CD8-positive, alpha-beta memory T cell (primary cell): Measurements from ENCODE around the gene NRAP. TPM values are rescaled to one million over a fixed set of nuclear protein-coding genes. Genes with fewer than 3 reads are reported as not detected.

Source experiments
- CTCF ChIA-PET: fragments of 350-600 bp; sonication (Branson Sonifier 250); formaldehyde crosslinking; loops from one replicate; lab custom pipeline; 2021; ENCODE audit warnings: antibody characterized with exemption; lab: Charles Lee
- POLR2A ChIA-PET: fragments of 350-600 bp; sonication (Branson Sonifier 250); formaldehyde crosslinking; loops from one replicate; lab custom pipeline; 2021; ENCODE audit warnings: antibody characterized with exemption; lab: Charles Lee
- DNase-seq, 5 donors: peaks; one replicate each; pipeline versions ENCODE4 v3.0.0 to v3.0.0-alpha.2; 2020 to 2022; ENCODE audit warnings: mixed read lengths in 1 of 5
- H3K27ac ChIP-seq: one replicate; pipeline ENCODE4 v1.7.0; 2013; ENCODE audit warnings: low read depth, mild to moderate bottlenecking, low read length, moderate library complexity
- H3K27me3 ChIP-seq: 2 replicates; pipeline ENCODE4 v1.7.0; 2013; ENCODE audit warnings: low read length, mild to moderate bottlenecking; ENCODE audit not compliant: insufficient read depth, poor library complexity, severe bottlenecking
- H3K36me3 ChIP-seq: 2 replicates; pipeline ENCODE4 v1.7.0; 2013; ENCODE audit warnings: mild to moderate bottlenecking, low read length, moderate library complexity; ENCODE audit not compliant: insufficient read depth
- H3K4me1 ChIP-seq: 2 replicates; pipeline ENCODE4 v1.7.0; 2013; ENCODE audit warnings: mild to moderate bottlenecking, low read length, moderate library complexity; ENCODE audit not compliant: insufficient read depth
- H3K4me3 ChIP-seq: 2 replicates; pipeline ENCODE4 v1.7.0; 2013; ENCODE audit warnings: mild to moderate bottlenecking, low read length
- H3K9me3 ChIP-seq: 2 replicates; pipeline ENCODE4 v1.7.0; 2013; ENCODE audit warnings: mild to moderate bottlenecking, low read length
- H3K27ac Mint-ChIP-seq, 8 donors: one replicate each; pipeline ENCODE4 v1.8.0; 2020 to 2021; ENCODE audit warnings: mixed read lengths in 8 of 8, mild to moderate bottlenecking in 6 of 8, inconsistent platforms in 3 of 8, moderate library complexity in 3 of 8
- H3K27me3 Mint-ChIP-seq, 2 donors: one replicate each; pipeline ENCODE4 v1.8.0; 2020 to 2021; ENCODE audit warnings: mixed read lengths in 2 of 2, mild to moderate bottlenecking in 1 of 2, moderate library complexity in 1 of 2
- H3K36me3 Mint-ChIP-seq, 3 donors: one replicate each; pipeline ENCODE4 v1.8.0; 2020 to 2021; ENCODE audit warnings: mixed read lengths in 3 of 3, inconsistent platforms in 1 of 3, mild to moderate bottlenecking in 1 of 3
- H3K4me1 Mint-ChIP-seq, 3 donors: one replicate each; pipeline ENCODE4 v1.8.0; 2020 to 2021; ENCODE audit warnings: mixed read lengths in 3 of 3, inconsistent platforms in 1 of 3, mild to moderate bottlenecking in 1 of 3
- H3K4me3 Mint-ChIP-seq, 7 donors: one replicate each; pipeline ENCODE4 v1.8.0; 2020 to 2021; ENCODE audit warnings: mixed read lengths in 7 of 7, mild to moderate bottlenecking in 6 of 7, moderate library complexity in 4 of 7, inconsistent platforms in 2 of 7
- H3K9me3 Mint-ChIP-seq, 5 donors: one replicate each; pipeline ENCODE4 v1.8.0; 2020 to 2022; ENCODE audit warnings: mixed read lengths in 5 of 5, mild to moderate bottlenecking in 3 of 5, moderate library complexity in 2 of 5, inconsistent platforms in 1 of 5
- polyA plus RNA-seq: library from polyadenylated mRNA; unstranded; fragments of 300-500 nt; fragmentation: Illumina TruSeq; gene quantifications from one replicate; pipeline ENCODE4 v1.2.3, GENCODE V29; 2021
- total RNA-seq, 2 experiments: library from RNA; stranded (reverse); gene quantifications; one replicate each; pipeline ENCODE4 v1.2.3, GENCODE V29; 2021

The NRAP gene
- total RNA-seq (not detected), polyA plus RNA-seq (not detected)

GRCh38 chr10:113663908-113664307 is at the start of gene NRAP:
NRAP (minus strand) TSS chr10:113664041; CDS start chr10:113663882, 159 bp downstream.
- ChIA-PET CTCF (interaction anchor here (1.3 kb wide), 1 partner anchor 17 kb away, joined by 3 read pairs; no protein-coding TSS in a partner anchor), POLR2A (no interaction called here)
- H3K27me3 Mint-ChIP-seq, result peaks cover 0 to 19% of the 10 kb centered on the region in 2 donors
- DNase-seq, result no peak
- H3K27ac Mint-ChIP-seq, result peak within 1 kb of the TSS in 1 of 8 donors; percentile 49
- Histone ChIP-seq H3K36me3 (no peaks in the 10 kb centered on the region), H3K4me3 (no peak within 1 kb of the TSS), H3K4me1 (no peaks in the 10 kb centered on the region), H3K9me3 (no peaks in the 10 kb centered on the region), H3K27me3 (no peaks in the 10 kb centered on the region), H3K27ac (no peak within 1 kb of the TSS)
- no peak within 1 kb of the TSS for H3K4me3 Mint-ChIP-seq
- H3K9me3 Mint-ChIP-seq, result no peaks in the 10 kb centered on the region
- H3K36me3 Mint-ChIP-seq, result no peaks in the 10 kb centered on the region
- no peaks in the 10 kb centered on the region for H3K4me1 Mint-ChIP-seq

DNA sequence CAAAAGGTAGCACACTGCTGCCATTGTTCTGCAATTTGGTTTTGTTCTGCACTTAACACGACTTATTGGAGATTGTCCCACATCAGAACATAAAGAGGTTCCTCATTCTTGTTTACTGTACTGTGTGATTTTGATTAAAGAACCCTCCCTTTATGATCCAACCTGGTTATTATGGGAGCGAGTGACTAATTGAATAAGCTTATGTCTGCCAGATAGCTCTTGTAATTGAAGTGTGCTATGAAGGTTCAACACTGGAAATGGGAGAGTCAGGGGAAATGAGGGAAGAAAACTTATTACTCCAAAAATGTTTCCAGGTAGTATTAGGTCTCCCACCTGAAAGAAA is 49.8 kb upstream of the NRAP start:
- CTCF ChIA-PET, result interaction anchor here (1.1 to 1.2 kb wide), 2 partner anchors 9 to 12 kb away, joined by 3 read pairs; no protein-coding TSS in a partner anchor
- H3K4me1 ChIP-seq, result no peaks in the 10 kb centered on the region
- H3K9me3 ChIP-seq, result no peaks in the 10 kb centered on the region
- Mint-ChIP-seq H3K4me1 (peaks cover 21 to 34% (median 29%) of the 10 kb centered on the region in 3 donors), H3K27ac (no peak overlapping the region), H3K36me3 (peaks cover 8 to 76% (median 21%) of the 10 kb centered on the region in 3 donors), H3K27me3 (no peaks in the 10 kb centered on the region), H3K4me3 (no peak overlapping the region), H3K9me3 (no peaks in the 10 kb centered on the region)
- DNase-seq, result no peak
- no peaks in the 10 kb centered on the region for H3K27me3 ChIP-seq
- no peak overlapping the region for H3K4me3 ChIP-seq
- H3K36me3 ChIP-seq, result no peaks in the 10 kb centered on the region
- H3K27ac ChIP-seq, result no peak overlapping the region
- POLR2A ChIA-PET, result no interaction called here

- Histone ChIP-seq H3K27me3 (no peaks in the 10 kb centered on the region), H3K4me1 (no peaks in the 10 kb centered on the region), H3K4me3 (no peak overlapping the region), H3K9me3 (no peaks in the 10 kb centered on the region), H3K36me3 (peaks cover 5% of the 10 kb centered on the region), H3K27ac (no peak overlapping the region)
- Mint-ChIP-seq H3K36me3 (peaks cover 8 to 73% (median 18%) of the 10 kb centered on the region in 3 donors), H3K27ac (peak overlapping the region in 1 of 8 donors; percentile 15), H3K4me1 (peaks cover 24 to 40% (median 35%) of the 10 kb centered on the region in 3 donors), H3K9me3 (no peaks in the 10 kb centered on the region), H3K4me3 (no peak overlapping the region), H3K27me3 (no peaks in the 10 kb centered on the region)
- POLR2A ChIA-PET, result no interaction called here
- CTCF ChIA-PET, result interaction anchor here (1.1 to 1.2 kb wide), 2 partner anchors 8 to 11 kb away, joined by 3 read pairs; no protein-coding TSS in a partner anchor
- no peak for DNase-seq
Observed at GRCh38 chr10:113712755-113713639, 49.2 kb upstream of the NRAP start.

GRCh38 chr10:113712024-113712423 is 48.2 kb upstream of the NRAP start:
- Histone ChIP-seq H3K27me3 (no peaks in the 10 kb centered on the region), H3K27ac (no peak overlapping the region), H3K36me3 (peaks cover 6% of the 10 kb centered on the region), H3K9me3 (no peaks in the 10 kb centered on the region), H3K4me1 (no peaks in the 10 kb centered on the region), H3K4me3 (no peak overlapping the region)
- Mint-ChIP-seq H3K4me3 (no peak overlapping the region), H3K27ac (no peak overlapping the region), H3K9me3 (no peaks in the 10 kb centered on the region), H3K4me1 (peaks cover 30 to 47% (median 42%) of the 10 kb centered on the region in 3 donors), H3K36me3 (peaks cover 8 to 70% (median 16%) of the 10 kb centered on the region in 3 donors), H3K27me3 (no peaks in the 10 kb centered on the region)
- ChIA-PET CTCF (no interaction called here), POLR2A (no interaction called here)
- DNase-seq, result no peak

- CTCF ChIA-PET, result no interaction called here
- H3K36me3 ChIP-seq, result peaks cover 6% of the 10 kb centered on the region
- H3K27ac ChIP-seq, result no peak overlapping the region
- Mint-ChIP-seq H3K27me3 (no peaks in the 10 kb centered on the region), H3K4me3 (no peak overlapping the region), H3K4me1 (peaks cover 37 to 56% (median 48%) of the 10 kb centered on the region in 3 donors), H3K9me3 (no peaks in the 10 kb centered on the region), H3K36me3 (peaks cover 6 to 63% (median 10%) of the 10 kb centered on the region in 3 donors), H3K27ac (no peak overlapping the region)
- DNase-seq, result no peak
- POLR2A ChIA-PET, result no interaction called here
- no peaks in the 10 kb centered on the region for H3K27me3 ChIP-seq
- H3K9me3 ChIP-seq, result no peaks in the 10 kb centered on the region
- H3K4me3 ChIP-seq, result no peak overlapping the region
- no peaks in the 10 kb centered on the region for H3K4me1 ChIP-seq
Observed at GRCh38 chr10:113711142-113711541, 47.3 kb upstream of the NRAP start.

DNA sequence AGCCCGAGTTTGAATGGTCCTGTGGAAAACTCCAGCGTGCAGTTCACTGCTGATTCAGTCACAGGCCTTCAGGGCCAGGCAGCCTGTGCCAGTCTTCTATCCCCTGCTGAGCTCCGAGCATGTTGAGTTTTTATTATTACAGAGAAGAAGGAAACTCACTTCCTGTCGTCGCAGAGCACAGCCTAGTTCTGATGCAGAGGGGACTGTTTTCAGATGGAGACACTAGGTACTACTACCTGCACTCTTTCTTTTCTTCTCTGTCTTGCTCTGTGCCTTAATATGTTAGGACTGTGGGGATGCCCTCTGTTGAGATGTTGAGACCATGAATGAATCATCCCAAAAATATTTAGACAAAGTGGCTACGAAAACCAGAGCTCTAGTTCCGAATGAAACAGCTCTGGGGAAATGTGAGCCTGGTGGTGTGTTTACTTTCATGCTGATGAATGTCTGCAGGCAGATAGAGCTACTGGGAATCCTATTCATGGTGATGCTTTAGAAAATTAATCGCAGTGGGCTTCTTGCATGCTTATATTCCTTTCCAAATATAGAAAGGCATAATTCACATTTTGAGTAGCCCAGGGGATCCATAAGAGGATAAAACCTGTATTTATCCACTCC is 45.5 kb upstream of the NRAP start:
- Mint-ChIP-seq H3K9me3 (no peaks in the 10 kb centered on the region), H3K27ac (peak overlapping the region in 2 of 8 donors; percentile 26 to 62), H3K4me3 (no peak overlapping the region), H3K4me1 (peaks cover 39 to 58% (median 51%) of the 10 kb centered on the region in 3 donors), H3K36me3 (peaks cover 0 to 52% (median 6%) of the 10 kb centered on the region in 3 donors), H3K27me3 (no peaks in the 10 kb centered on the region)
- no peak for DNase-seq
- H3K9me3 ChIP-seq, result no peaks in the 10 kb centered on the region
- H3K4me3 ChIP-seq, result no peak overlapping the region
- peaks cover 6% of the 10 kb centered on the region for H3K36me3 ChIP-seq
- no peak overlapping the region for H3K27ac ChIP-seq
- ChIA-PET CTCF (no interaction called here), POLR2A (no interaction called here)
- H3K4me1 ChIP-seq, result no peaks in the 10 kb centered on the region
- no peaks in the 10 kb centered on the region for H3K27me3 ChIP-seq

DNA sequence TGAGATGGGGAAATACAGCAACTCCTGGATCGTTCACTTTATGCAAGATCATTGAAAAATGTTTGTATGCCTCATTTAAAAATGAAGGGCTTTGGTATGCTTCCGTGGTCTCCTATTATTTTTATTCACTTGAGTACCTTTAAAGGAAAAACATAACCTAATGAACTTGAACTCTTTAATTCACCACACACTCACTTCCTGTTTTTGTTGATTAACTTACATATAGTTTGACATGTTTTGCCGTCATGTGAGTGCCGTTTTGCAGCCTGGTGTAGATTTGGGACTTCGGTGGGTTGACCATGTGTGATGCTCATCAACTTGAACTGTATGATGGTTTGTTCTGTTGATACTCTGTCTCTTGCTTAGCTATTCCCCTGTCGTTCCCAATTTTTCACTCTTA is 44.8 kb upstream of the NRAP start:
- Histone ChIP-seq H3K4me1 (no peaks in the 10 kb centered on the region), H3K27me3 (no peaks in the 10 kb centered on the region), H3K4me3 (no peak overlapping the region), H3K27ac (no peak overlapping the region), H3K9me3 (no peaks in the 10 kb centered on the region), H3K36me3 (peaks cover 6% of the 10 kb centered on the region)
- H3K9me3 Mint-ChIP-seq, result no peaks in the 10 kb centered on the region
- no peaks in the 10 kb centered on the region for H3K27me3 Mint-ChIP-seq
- H3K4me1 Mint-ChIP-seq, result peaks cover 39 to 57% (median 51%) of the 10 kb centered on the region in 3 donors
- peaks cover 0 to 54% (median 6%) of the 10 kb centered on the region in 3 donors for H3K36me3 Mint-ChIP-seq
- H3K27ac Mint-ChIP-seq, result peak overlapping the region in 4 of 8 donors; percentile 20 to 73 (median 57)
- no peak for DNase-seq
- H3K4me3 Mint-ChIP-seq, result no peak overlapping the region
- POLR2A ChIA-PET, result no interaction called here
- CTCF ChIA-PET, result no interaction called here

- no peaks in the 10 kb centered on the region for H3K9me3 ChIP-seq
- Mint-ChIP-seq H3K4me1 (peaks cover 35 to 52% (median 51%) of the 10 kb centered on the region in 3 donors), H3K27me3 (no peaks in the 10 kb centered on the region), H3K36me3 (peaks cover 0 to 54% (median 11%) of the 10 kb centered on the region in 3 donors), H3K4me3 (no peak overlapping the region), H3K27ac (peak overlapping the region in 3 of 8 donors; percentile 6 to 64 (median 40)), H3K9me3 (no peaks in the 10 kb centered on the region)
- CTCF ChIA-PET, result no interaction called here
- no peaks in the 10 kb centered on the region for H3K4me1 ChIP-seq
- DNase-seq, result no peak
- H3K27me3 ChIP-seq, result no peaks in the 10 kb centered on the region
- peaks cover 6% of the 10 kb centered on the region for H3K36me3 ChIP-seq
- POLR2A ChIA-PET, result no interaction called here
- H3K4me3 ChIP-seq, result no peak overlapping the region
- no peak overlapping the region for H3K27ac ChIP-seq
Observed at GRCh38 chr10:113706623-113707022, 42.8 kb upstream of the NRAP start.
